Nephron progenitor cell (in vitro differentiated cells): Measurements from ENCODE around the gene ADARB2.

Source experiments
- DNase-seq: peaks from one replicate; pipeline ENCODE4 v3.0.0; 2021
- H3K27ac Mint-ChIP-seq: 2 replicates; pipeline ENCODE4 v1.8.0; 2021; ENCODE audit warnings: mild to moderate bottlenecking, moderate library complexity, mixed read lengths
- H3K27me3 Mint-ChIP-seq: 2 replicates; pipeline ENCODE4 v1.8.0; 2021; ENCODE audit warnings: mild to moderate bottlenecking, low read depth, mixed read lengths; ENCODE audit not compliant: poor library complexity
- H3K36me3 Mint-ChIP-seq: 2 replicates; pipeline ENCODE4 v1.8.0; 2021; ENCODE audit warnings: low read depth, mixed read lengths
- H3K4me1 Mint-ChIP-seq: 2 replicates; pipeline ENCODE4 v1.8.0; 2021; ENCODE audit warnings: mixed read lengths
- H3K4me3 Mint-ChIP-seq: 2 replicates; pipeline ENCODE4 v1.8.0; 2021; ENCODE audit warnings: mild to moderate bottlenecking, moderate library complexity, mixed read lengths
- H3K9me3 Mint-ChIP-seq: 2 replicates; pipeline ENCODE4 v1.8.0; 2021; ENCODE audit warnings: mild to moderate bottlenecking, moderate library complexity, mixed read lengths
- CTCF ChIP-seq: fragments of 200-600 bp; sonication (generic); IDR thresholded peaks from 2 replicates; pipeline ENCODE4 v1.5.0; 2021; ENCODE audit warnings: antibody characterized with exemption

Gene ADARB2

GRCh38 chr10:1189166-1190051, 547.9 kb downstream of the ADARB2 start:
- Mint-ChIP-seq H3K36me3 (no peaks in the 10 kb centered on the region), H3K9me3 (no peaks in the 10 kb centered on the region), H3K27ac (no peak overlapping the region), H3K4me1 (peaks cover 31% of the 10 kb centered on the region), H3K4me3 (no peak overlapping the region), H3K27me3 (peaks cover 7% of the 10 kb centered on the region)
- no peak for DNase-seq
- no peak for TF ChIP-seq CTCF

DNA sequence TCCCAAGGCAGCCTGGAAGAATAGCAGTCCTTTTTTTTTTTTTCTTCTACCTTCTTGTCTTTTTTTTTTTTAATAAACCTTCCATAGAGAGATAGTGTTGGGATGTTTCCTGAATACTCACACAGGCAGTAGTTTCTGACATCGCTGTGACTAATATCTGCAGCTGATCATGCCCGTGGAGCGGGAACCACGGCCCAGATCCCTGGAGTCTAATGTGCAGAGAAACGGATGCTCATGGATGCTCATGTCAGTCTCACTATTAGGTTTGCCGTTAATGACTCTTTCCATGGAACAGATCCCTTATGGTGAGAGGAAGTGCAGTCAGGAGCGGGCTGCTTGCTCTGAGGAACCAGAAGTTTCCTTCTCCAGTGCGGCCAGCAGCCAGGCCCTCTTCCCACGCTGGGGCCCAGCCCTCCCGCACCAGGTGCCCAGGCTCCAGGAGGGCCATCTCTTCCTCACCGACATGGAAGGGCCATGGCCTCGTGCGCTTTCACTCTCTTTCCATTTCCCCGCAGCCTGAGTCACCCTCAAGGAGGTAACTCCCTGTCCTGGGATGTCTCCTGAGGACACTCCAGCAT, 548.7 kb downstream of the ADARB2 start:
- TF ChIP-seq CTCF, result no peak
- Mint-ChIP-seq H3K4me3 (no peak overlapping the region), H3K36me3 (no peaks in the 10 kb centered on the region), H3K27ac (no peak overlapping the region), H3K27me3 (peaks cover 7% of the 10 kb centered on the region), H3K4me1 (peaks cover 33% of the 10 kb centered on the region), H3K9me3 (no peaks in the 10 kb centered on the region)
- DNase-seq, result no peak

DNA sequence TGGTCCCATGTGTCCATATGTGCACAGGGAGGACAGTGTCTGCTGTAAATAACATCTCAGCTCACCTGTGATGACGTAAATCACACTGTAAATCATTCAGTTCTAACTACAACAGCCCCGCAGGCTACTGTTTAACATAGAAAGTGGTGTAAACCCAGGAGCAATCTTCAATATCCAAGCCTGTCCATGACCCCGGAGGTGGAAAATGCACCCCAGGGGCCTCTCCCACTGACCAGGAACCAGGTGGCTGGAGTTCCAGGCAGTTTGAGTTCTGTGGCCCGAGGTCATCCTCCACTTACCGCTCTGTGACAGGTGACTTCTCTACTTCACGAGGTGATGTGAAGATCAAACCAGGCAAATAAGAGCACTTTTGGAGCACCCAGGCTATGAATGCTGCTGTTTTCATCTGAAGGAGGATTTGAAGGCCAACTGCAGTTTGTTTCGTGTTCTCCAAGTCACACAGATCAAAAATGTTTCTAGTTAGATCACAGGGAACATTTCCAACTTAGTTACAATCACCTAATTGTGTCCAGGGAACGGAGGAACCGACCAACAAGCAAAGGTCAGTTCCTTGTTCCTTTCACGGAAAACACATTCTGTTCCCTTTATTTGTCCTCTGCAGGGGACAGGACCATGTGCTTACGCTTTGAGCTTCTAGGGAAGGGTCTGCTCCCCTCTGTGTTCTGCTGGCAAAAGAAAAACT, 549.3 kb downstream of the ADARB2 start:
- no peak for TF ChIP-seq CTCF
- H3K27me3 Mint-ChIP-seq, result peaks cover 7% of the 10 kb centered on the region
- DNase-seq, result no peak
- no peaks in the 10 kb centered on the region for H3K36me3 Mint-ChIP-seq
- no peaks in the 10 kb centered on the region for H3K9me3 Mint-ChIP-seq
- H3K4me1 Mint-ChIP-seq, result peaks cover 35% of the 10 kb centered on the region
- no peak overlapping the region for H3K4me3 Mint-ChIP-seq
- H3K27ac Mint-ChIP-seq, result no peak overlapping the region

- Mint-ChIP-seq H3K36me3 (no peaks in the 10 kb centered on the region), H3K4me3 (no peak overlapping the region), H3K27me3 (peaks cover 10% of the 10 kb centered on the region), H3K9me3 (no peaks in the 10 kb centered on the region), H3K27ac (no peak overlapping the region), H3K4me1 (peaks cover 42% of the 10 kb centered on the region)
- no peak for TF ChIP-seq CTCF
- DNase-seq, result no peak
These were observed 550.0 kb downstream of the ADARB2 start for GRCh38 chr10:1187151-1187854.

DNA sequence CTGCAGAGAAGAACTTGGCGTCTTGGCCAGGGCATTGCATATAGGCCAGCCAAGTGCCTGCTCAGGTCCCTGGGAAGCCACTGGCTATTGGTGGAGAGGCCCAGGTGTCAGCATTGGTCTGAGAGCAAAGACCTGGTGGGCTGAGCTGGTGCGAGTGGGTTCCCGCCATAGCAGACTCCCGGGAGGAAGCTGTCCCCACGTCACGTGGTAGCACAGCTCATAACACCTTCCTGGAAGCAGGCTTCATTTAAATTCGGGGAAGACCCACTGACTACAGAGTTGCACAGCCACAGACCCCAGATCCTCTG, 550.7 kb downstream of the ADARB2 start:
- H3K27ac Mint-ChIP-seq, result no peak overlapping the region
- no peak for DNase-seq
- no peak overlapping the region for H3K4me3 Mint-ChIP-seq
- H3K27me3 Mint-ChIP-seq, result peaks cover 10% of the 10 kb centered on the region
- no peaks in the 10 kb centered on the region for H3K9me3 Mint-ChIP-seq
- H3K36me3 Mint-ChIP-seq, result no peaks in the 10 kb centered on the region
- no peak for TF ChIP-seq CTCF
- H3K4me1 Mint-ChIP-seq, result peaks cover 43% of the 10 kb centered on the region
